Measurements from ENCODE around the gene FAM118A.
"Not testable (repeated sequence)": the region's sequence is repeated elsewhere in the genome, so short reads cannot be mapped to it uniquely, and the experiment has no call there.

DNA sequence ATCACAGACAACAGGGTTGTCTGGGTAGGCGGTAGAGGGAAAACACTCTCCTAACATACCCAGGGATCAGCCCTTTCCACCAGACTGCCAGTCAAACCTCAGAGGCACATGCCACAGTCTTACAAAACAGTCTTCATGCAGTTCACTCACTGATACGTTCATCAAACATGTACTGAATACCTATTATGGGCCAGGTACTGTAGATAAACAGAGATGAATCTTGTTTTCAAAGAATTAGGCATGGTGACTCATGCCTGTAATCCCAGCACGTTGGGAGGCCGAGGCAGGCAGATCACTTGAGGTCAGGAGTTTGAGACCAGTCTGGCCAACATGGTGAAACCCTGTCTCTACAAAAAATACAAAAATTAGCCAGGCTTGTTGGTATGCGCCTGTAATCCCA, 43.0 kb downstream of the FAM118A start:
- TF ChIP-seq, protein P1, sequence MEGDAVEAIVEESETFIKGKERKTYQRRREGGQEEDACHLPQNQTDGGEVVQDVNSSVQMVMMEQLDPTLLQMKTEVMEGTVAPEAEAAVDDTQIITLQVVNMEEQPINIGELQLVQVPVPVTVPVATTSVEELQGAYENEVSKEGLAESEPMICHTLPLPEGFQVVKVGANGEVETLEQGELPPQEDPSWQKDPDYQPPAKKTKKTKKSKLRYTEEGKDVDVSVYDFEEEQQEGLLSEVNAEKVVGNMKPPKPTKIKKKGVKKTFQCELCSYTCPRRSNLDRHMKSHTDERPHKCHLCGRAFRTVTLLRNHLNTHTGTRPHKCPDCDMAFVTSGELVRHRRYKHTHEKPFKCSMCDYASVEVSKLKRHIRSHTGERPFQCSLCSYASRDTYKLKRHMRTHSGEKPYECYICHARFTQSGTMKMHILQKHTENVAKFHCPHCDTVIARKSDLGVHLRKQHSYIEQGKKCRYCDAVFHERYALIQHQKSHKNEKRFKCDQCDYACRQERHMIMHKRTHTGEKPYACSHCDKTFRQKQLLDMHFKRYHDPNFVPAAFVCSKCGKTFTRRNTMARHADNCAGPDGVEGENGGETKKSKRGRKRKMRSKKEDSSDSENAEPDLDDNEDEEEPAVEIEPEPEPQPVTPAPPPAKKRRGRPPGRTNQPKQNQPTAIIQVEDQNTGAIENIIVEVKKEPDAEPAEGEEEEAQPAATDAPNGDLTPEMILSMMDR (IDR thresholded peaks at IDR 0.05), result not testable (repeated sequence)
- not testable (repeated sequence) for TF ChIP-seq POLR2A, POLR2AphosphoS5 (IDR thresholded peaks at IDR 0.05)

Measured in prostate gland (tissue), 2 donors.